ENCODE measurements around the gene PLAC9.

- TF ChIP-seq FOXP4 (CRISPR knock-in tag; IDR thresholded peaks at IDR 0.05) (no peak), HMGXB4 (CRISPR knock-in tag; IDR thresholded peaks at IDR 0.05) (no peak), IRF2 (CRISPR knock-in tag; IDR thresholded peaks at IDR 0.05; ENCODE audit: borderline replicate concordance, low read depth) (no peak), CTCF (IDR thresholded peaks at IDR 0.05) (no peak), USF2 (CRISPR knock-in tag; IDR thresholded peaks at IDR 0.05) (no peak), NFYB (CRISPR knock-in tag; conservative IDR thresholded peaks at IDR 0.05; ENCODE audit: low read depth) (no peak), NR3C1 (CRISPR knock-in tag; conservative IDR thresholded peaks at IDR 0.05; ENCODE audit: low read depth) (no peak), AR (CRISPR knock-in tag; IDR thresholded peaks at IDR 0.05) (no peak), ZBTB21 (CRISPR knock-in tag; IDR thresholded peaks at IDR 0.05; ENCODE audit: borderline replicate concordance) (no peak), ZNF121 (CRISPR knock-in tag; IDR thresholded peaks at IDR 0.05) (no peak), E2F1 (CRISPR knock-in tag; IDR thresholded peaks at IDR 0.05) (no peak), TP53 (CRISPR knock-in tag; IDR thresholded peaks at IDR 0.05) (no peak), CREB1 (CRISPR knock-in tag; IDR thresholded peaks at IDR 0.05) (no peak), FOXP1 (CRISPR knock-in tag; IDR thresholded peaks at IDR 0.05; ENCODE audit: borderline replicate concordance) (no peak)
Measured at GRCh38 chr10:80163741-80164341, 31.3 kb downstream of the PLAC9 start.

All from WTC11 (cell line).